Common myeloid progenitor, CD34-positive (primary cell): ENCODE data around the gene WFDC12.

Experiments used
- CTCF ChIA-PET: fragments of 350-600 bp; sonication (Branson Sonifier 250); formaldehyde crosslinking; loops from one replicate; lab custom pipeline; 2021; ENCODE audit warnings: antibody characterized with exemption; lab: Charles Lee
- POLR2A ChIA-PET: fragments of 350-600 bp; sonication (Branson Sonifier 250); formaldehyde crosslinking; loops from one replicate; lab custom pipeline; 2021; ENCODE audit warnings: antibody characterized with exemption; lab: Charles Lee
- DNase-seq, 3 donors: peaks; one replicate each; pipeline versions ENCODE4 v3.0.0 to v3.0.0-alpha.2; 2013
- H3K27ac ChIP-seq, 2 experiments: 1 replicate in 1 of 2; 2 replicates in 1 of 2; pipeline ENCODE4 v1.7.0; 2013; ENCODE audit warnings: inconsistent platforms in 2 of 2, low read length in 2 of 2, mild to moderate bottlenecking in 2 of 2, low read depth in 1 of 2, moderate library complexity in 1 of 2; ENCODE audit not compliant: severe bottlenecking in 2 of 2, insufficient read depth in 1 of 2, poor library complexity in 1 of 2
- H3K27me3 ChIP-seq, 5 experiments: replicated peaks in 2 of 5; 1 replicate in 3 of 5; 2 replicates in 2 of 5; pipeline versions ENCODE4 v1.6.1 to v1.7.0; 2013; ENCODE audit warnings: low read length in 4 of 5, mild to moderate bottlenecking in 2 of 5, moderate library complexity in 2 of 5, inconsistent platforms in 1 of 5; ENCODE audit not compliant: insufficient read depth in 5 of 5, control insufficient read depth in 4 of 5
- H3K36me3 ChIP-seq, 4 experiments: 1 replicate in 2 of 4; 2 replicates in 2 of 4; pipeline versions ENCODE4 v1.6.1 to v1.7.0; 2013; ENCODE audit warnings: low read length in 3 of 4, control low read depth in 1 of 4, mild to moderate bottlenecking in 1 of 4; ENCODE audit not compliant: control insufficient read depth in 4 of 4, insufficient read depth in 4 of 4
- H3K4me1 ChIP-seq, 4 experiments: 1 replicate in 3 of 4; 2 replicates in 1 of 4; pipeline versions ENCODE4 v1.6.1 to v1.7.1; 2013; ENCODE audit warnings: low read length in 3 of 4, mild to moderate bottlenecking in 3 of 4, control low read depth in 1 of 4, inconsistent platforms in 1 of 4, moderate library complexity in 1 of 4; ENCODE audit not compliant: control insufficient read depth in 4 of 4, insufficient read depth in 4 of 4; ENCODE audit errors: control extremely low read depth in 1 of 4
- H3K4me3 ChIP-seq, 7 experiments: 1 replicate in 4 of 7; 2 replicates in 3 of 7; pipeline versions ENCODE4 v1.5.1 to v1.7.0; 2013; ENCODE audit warnings: mild to moderate bottlenecking in 7 of 7, low read length in 6 of 7, moderate library complexity in 6 of 7, inconsistent platforms in 2 of 7, low read depth in 2 of 7, control low read depth in 1 of 7; ENCODE audit not compliant: insufficient read depth in 4 of 7, control insufficient read depth in 1 of 7; ENCODE audit errors: extremely low read depth in 1 of 7
- H3K9me3 ChIP-seq, 5 experiments: 1 replicate in 4 of 5; 2 replicates in 1 of 5; pipeline versions ENCODE4 v1.6.1 to v1.7.1; 2013; ENCODE audit warnings: low read length in 4 of 5, mild to moderate bottlenecking in 2 of 5, inconsistent platforms in 1 of 5, low read depth in 1 of 5, moderate library complexity in 1 of 5; ENCODE audit not compliant: control insufficient read depth in 4 of 5, insufficient read depth in 2 of 5; ENCODE audit errors: control extremely low read depth in 1 of 5
- WGBS: methylation state at CpG from one replicate; pipeline ENCODE4 v1.1.5; 2013; ENCODE audit not compliant: insufficient coverage; 5-methylcytosine and 5-hydroxymethylcytosine counted together

Gene WFDC12

GRCh38 chr20:45094864-45095574 is 29.2 kb downstream of the WFDC12 start:
- CTCF ChIA-PET, result interaction anchor here (0.8 to 15.5 kb wide), 25 partner anchors 9 to 225 kb away, joined by 3 to 199 read pairs (median 6); partner anchors contain the start of gene WFDC12
- POLR2A ChIA-PET, result no interaction called here
- H3K9me3 ChIP-seq, result peaks cover 0 to 2% (median 0%) of the 10 kb centered on the region in 5 experiments

GRCh38 chr20:45094201-45094600 is 30.1 kb downstream of the WFDC12 start:
- peaks cover 0 to 12% (median 8%) of the 10 kb centered on the region in 4 experiments for H3K4me1 ChIP-seq
- no peak for DNase-seq
- CTCF ChIA-PET, result interaction anchor here (0.7 to 15.5 kb wide), 11 partner anchors 12 to 227 kb away, joined by 3 to 199 read pairs (median 4); partner anchors contain the start of gene TOMM34
- H3K36me3 ChIP-seq, result no peaks in the 10 kb centered on the region
- H3K27ac ChIP-seq, result no peak overlapping the region
- peaks cover 4 to 33% (median 29%) of the 10 kb centered on the region in 5 experiments for H3K27me3 ChIP-seq
- WGBS, result 86% methylated on average over 1 of the region's 2 CpGs
- peaks cover 0 to 2% (median 0%) of the 10 kb centered on the region in 5 experiments for H3K9me3 ChIP-seq
- no peak overlapping the region for H3K4me3 ChIP-seq
- POLR2A ChIA-PET, result no interaction called here

More at GRCh38 chr20:45094864-45095574, 29.2 kb downstream of the WFDC12 start:
- WGBS, result 100% methylated on average over 8 of the region's 11 CpGs
- no peak for DNase-seq
- Histone ChIP-seq H3K27ac (no peak overlapping the region), H3K4me1 (peaks cover 0 to 12% (median 8%) of the 10 kb centered on the region in 4 experiments), H3K36me3 (no peaks in the 10 kb centered on the region), H3K27me3 (peaks cover 12 to 41% (median 36%) of the 10 kb centered on the region in 5 experiments), H3K4me3 (no peak overlapping the region)

GRCh38 chr20:45092898-45093297 is 31.4 kb downstream of the WFDC12 start:
- POLR2A ChIA-PET, result no interaction called here
- CTCF ChIA-PET, result interaction anchor here (0.9 to 15.5 kb wide), 4 partner anchors 17 to 228 kb away, joined by 3 to 199 read pairs (median 18); no protein-coding TSS in a partner anchor
- H3K27ac ChIP-seq, result no peak overlapping the region
- H3K4me3 ChIP-seq, result no peak overlapping the region
- no peak for DNase-seq
- peaks cover 0 to 5% (median under 1%) of the 10 kb centered on the region in 4 experiments for H3K4me1 ChIP-seq
- H3K9me3 ChIP-seq, result peaks cover 0 to under 1% (median 0%) of the 10 kb centered on the region in 5 experiments
- H3K27me3 ChIP-seq, result peaks cover 2 to 20% (median 16%) of the 10 kb centered on the region in 5 experiments
- peaks cover 0 to 3% (median 0%) of the 10 kb centered on the region in 4 experiments for H3K36me3 ChIP-seq
- WGBS, result 94% methylated on average over 4 of the region's 7 CpGs

- Histone ChIP-seq H3K27me3 (peaks cover 0 to 5% (median 2%) of the 10 kb centered on the region in 5 experiments), H3K27ac (no peak overlapping the region), H3K4me3 (no peak overlapping the region), H3K9me3 (no peaks in the 10 kb centered on the region), H3K4me1 (peaks cover 0 to 3% (median 1%) of the 10 kb centered on the region in 4 experiments), H3K36me3 (peaks cover 0 to 7% (median 1%) of the 10 kb centered on the region in 4 experiments)
- POLR2A ChIA-PET, result no interaction called here
- CTCF ChIA-PET, result interaction anchor here (15.5 kb wide), 1 partner anchor 41 kb away, joined by 199 read pairs; no protein-coding TSS in a partner anchor
- no peak for DNase-seq
- 73% methylated on average over 2 of the region's 3 CpGs for WGBS
Observed at GRCh38 chr20:45091366-45091765, 32.9 kb downstream of the WFDC12 start.

- WGBS, result 100% methylated on average over 3 of the region's 3 CpGs
- Histone ChIP-seq H3K27me3 (no peaks in the 10 kb centered on the region), H3K36me3 (peaks cover 0 to 8% (median 3%) of the 10 kb centered on the region in 4 experiments), H3K4me1 (peaks cover 0 to 3% (median 1%) of the 10 kb centered on the region in 4 experiments), H3K27ac (no peak overlapping the region), H3K9me3 (no peaks in the 10 kb centered on the region), H3K4me3 (no peak overlapping the region)
- ChIA-PET POLR2A (interaction anchor here (0.6 kb wide), 1 partner anchor 74 kb away, joined by 3 read pairs; no protein-coding TSS in a partner anchor), CTCF (interaction anchor here (15.5 kb wide), 1 partner anchor 40 kb away, joined by 199 read pairs; no protein-coding TSS in a partner anchor)
- DNase-seq, result no peak
Observed at GRCh38 chr20:45090481-45090880, 33.8 kb downstream of the WFDC12 start.

- ChIA-PET POLR2A (no interaction called here), CTCF (interaction anchor here (15.5 kb wide), 1 partner anchor 37 kb away, joined by 199 read pairs; no protein-coding TSS in a partner anchor)
- DNase-seq, result no peak
- peaks cover 0 to under 1% (median 0%) of the 10 kb centered on the region in 5 experiments for H3K9me3 ChIP-seq
- H3K4me1 ChIP-seq, result peaks cover 0 to 3% (median 1%) of the 10 kb centered on the region in 4 experiments
- no peak overlapping the region for H3K27ac ChIP-seq
- H3K4me3 ChIP-seq, result no peak overlapping the region
- no peaks in the 10 kb centered on the region for H3K27me3 ChIP-seq
- 98% methylated on average over 7 of the region's 7 CpGs for WGBS
- H3K36me3 ChIP-seq, result peaks cover 0 to 8% (median 3%) of the 10 kb centered on the region in 4 experiments
Observed at GRCh38 chr20:45088247-45088646, 36.0 kb downstream of the WFDC12 start.
